SU-DHL-6 (cell line): ENCODE data around the gene PLEKHM1.
"Not testable (repeated sequence)": the region's sequence is repeated elsewhere in the genome, so short reads cannot be mapped to it uniquely, and the experiment has no call there.

Source experiments
- H2AFZ ChIP-seq: fragments of 200-600 bp; sonication (generic); 2 replicates; pipeline ENCODE4 v1.6.1; 2014; ENCODE audit warnings: low read depth, mild to moderate bottlenecking, moderate library complexity, mixed read lengths, antibody characterized with exemption, low read length; ENCODE audit not compliant: severe bottlenecking
- H3F3A ChIP-seq: fragments of 200-600 bp; shearing (Covaris generic); 2 replicates; pipeline ENCODE4 v1.6.0; 2016; ENCODE audit warnings: antibody characterized with exemption, mild to moderate bottlenecking; ENCODE audit not compliant: insufficient read depth
- H3K27ac ChIP-seq: fragments of 200-600 bp; sonication (generic); 2 replicates; pipeline ENCODE4 v1.5.1; 2016; ENCODE audit warnings: low read depth, mild to moderate bottlenecking, low read length, moderate library complexity, mixed read lengths
- H3K27me3 ChIP-seq: fragments of 200-600 bp; sonication (generic), shearing (Covaris generic); 2 replicates; pipeline ENCODE4 v1.6.0; 2014; ENCODE audit warnings: mild to moderate bottlenecking, low read length
- H3K36me3 ChIP-seq: fragments of 200-600 bp; sonication (generic); 2 replicates; pipeline ENCODE4 v1.6.1; 2014; ENCODE audit warnings: mild to moderate bottlenecking, low read length, mixed read lengths
- H3K4me2 ChIP-seq: fragments of 300-600, 200-600 bp; shearing (Covaris generic), sonication (generic); 2 replicates; pipeline ENCODE4 v1.6.0; 2014; ENCODE audit warnings: low read length, low read depth, mild to moderate bottlenecking; ENCODE audit not compliant: poor library complexity, severe bottlenecking
- H3K4me3 ChIP-seq: fragments of 200-600 bp; sonication (generic); 2 replicates; pipeline ENCODE4 v1.5.1; 2014; ENCODE audit warnings: antibody characterized with exemption, low read length, mild to moderate bottlenecking, mixed read lengths; ENCODE audit not compliant: insufficient read depth, poor library complexity, severe bottlenecking
- H3K79me2 ChIP-seq: fragments of 200-600 bp; sonication (generic); 2 replicates; pipeline ENCODE4 v1.6.1; 2014; ENCODE audit warnings: mild to moderate bottlenecking, low read length, moderate library complexity; ENCODE audit not compliant: insufficient read depth
- H3K9ac ChIP-seq: fragments of 200-600 bp; sonication (generic); 2 replicates; pipeline ENCODE4 v1.7.0; 2014; ENCODE audit warnings: mild to moderate bottlenecking, low read length
- H3K9me2 ChIP-seq: fragments of 200-600 bp; sonication (generic); replicated peaks from 2 replicates; pipeline ENCODE4 v1.6.1; 2014; ENCODE audit warnings: low read length; ENCODE audit not compliant: insufficient read depth
- H3K9me3 ChIP-seq: fragments of 200-600 bp; sonication (generic); 2 replicates; pipeline ENCODE4 v1.6.1; 2014; ENCODE audit warnings: low read length, mixed read lengths; ENCODE audit not compliant: insufficient read depth
- H4K20me1 ChIP-seq: fragments of 200-600 bp; sonication (generic); 2 replicates; pipeline ENCODE4 v1.6.1; 2014; ENCODE audit warnings: low read depth, mild to moderate bottlenecking, antibody characterized with exemption, low read length, moderate library complexity, mixed read lengths

The PLEKHM1 gene

DNA sequence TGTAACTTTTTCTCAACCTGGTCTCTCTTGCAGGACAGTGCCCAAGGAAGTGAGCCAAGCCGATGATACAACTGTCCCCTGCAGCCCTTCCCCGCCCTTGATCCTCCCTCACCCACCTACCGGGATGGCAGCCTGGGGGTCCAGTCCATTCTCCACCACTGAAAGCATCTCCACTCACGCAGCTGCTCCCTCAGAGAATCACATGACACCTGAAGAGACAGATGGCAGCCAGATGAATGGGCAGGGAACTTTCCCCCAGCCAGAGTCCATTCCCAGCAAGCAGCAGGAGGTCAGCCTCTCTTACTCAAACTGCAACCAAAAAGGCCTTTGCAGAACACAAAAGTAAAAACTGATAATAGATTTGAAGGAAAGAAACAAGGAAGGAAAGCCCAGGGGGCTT lies 8.2 kb downstream of the PLEKHM1 start:
- H4K20me1 ChIP-seq, H3K36me3 ChIP-seq, H3K27me3 ChIP-seq, H3F3A ChIP-seq, H2AFZ ChIP-seq, H3K9me2 ChIP-seq, H3K4me3 ChIP-seq, H3K9ac ChIP-seq, H3K4me2 ChIP-seq, H3K9me3 ChIP-seq, H3K27ac ChIP-seq, H3K79me2 ChIP-seq: not testable (repeated sequence)

DNA sequence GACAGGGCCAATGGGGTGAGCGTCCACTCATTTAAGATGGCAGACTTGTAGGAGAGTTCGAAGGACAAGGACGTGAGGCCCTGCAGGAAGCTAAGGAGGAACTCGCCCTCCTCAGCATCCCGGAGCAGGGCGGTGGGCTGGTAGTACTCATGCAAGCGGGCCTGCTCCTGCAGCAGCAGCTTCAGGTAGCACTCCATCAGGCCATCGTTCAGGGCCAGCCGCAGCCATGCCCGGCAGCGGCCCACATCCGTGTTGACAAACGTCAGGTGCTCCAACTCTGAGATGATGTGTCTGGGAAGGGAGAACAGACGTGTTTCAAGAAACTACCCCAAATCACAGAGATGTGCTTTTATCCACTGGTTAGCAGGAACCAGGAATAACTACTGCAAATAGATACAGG lies 15.1 kb downstream of the PLEKHM1 start:
- H3K36me3 ChIP-seq, H3K9ac ChIP-seq, H3K9me2 ChIP-seq, H3K4me2 ChIP-seq, H3K4me3 ChIP-seq, H3K79me2 ChIP-seq, H2AFZ ChIP-seq, H4K20me1 ChIP-seq, H3K9me3 ChIP-seq, H3K27ac ChIP-seq, H3F3A ChIP-seq, H3K27me3 ChIP-seq: not testable (repeated sequence)

DNA sequence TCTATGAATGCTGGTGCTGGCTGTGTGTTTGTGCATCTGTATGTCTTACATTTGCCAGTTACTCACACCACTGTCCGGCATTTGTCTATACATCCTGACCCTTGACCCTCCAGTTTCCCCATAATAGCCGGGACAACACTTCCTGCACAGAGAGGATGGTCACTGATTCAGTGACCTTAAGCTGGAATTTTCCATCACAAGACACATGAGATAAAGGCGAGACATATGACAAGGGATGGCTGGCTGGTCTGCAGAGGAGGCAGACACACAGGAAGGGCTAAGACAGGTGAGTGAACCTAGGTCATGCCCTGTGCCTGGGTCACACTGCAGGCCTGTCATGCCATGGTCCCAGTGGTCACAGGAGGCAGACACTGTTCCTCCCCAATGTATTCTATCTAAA lies 18.3 kb downstream of the PLEKHM1 start:
- H3K27ac ChIP-seq, H3K9ac ChIP-seq, H3K36me3 ChIP-seq, H3F3A ChIP-seq, H3K27me3 ChIP-seq, H2AFZ ChIP-seq, H3K79me2 ChIP-seq, H3K4me2 ChIP-seq, H3K4me3 ChIP-seq, H4K20me1 ChIP-seq, H3K9me2 ChIP-seq, H3K9me3 ChIP-seq: not testable (repeated sequence)

DNA sequence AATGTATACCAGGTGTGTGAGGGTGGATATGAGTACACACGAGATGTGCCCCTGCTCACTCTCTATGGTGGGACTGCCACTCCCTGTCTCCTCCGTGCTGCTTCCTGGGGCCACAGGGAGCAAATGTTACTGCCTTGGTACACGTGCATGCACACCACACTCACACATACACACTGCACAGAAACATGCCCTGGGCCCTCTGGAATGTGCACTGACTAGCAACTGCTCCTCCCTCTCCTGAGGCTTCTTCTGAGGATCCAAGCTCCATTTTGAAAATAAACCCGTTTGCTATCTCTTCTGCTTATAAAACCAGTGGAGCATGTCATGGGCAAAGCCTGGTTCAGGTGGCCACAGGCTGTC lies 21.3 kb downstream of the PLEKHM1 start:
- not testable (repeated sequence) for H3K9ac ChIP-seq, H3K27ac ChIP-seq, H3K4me2 ChIP-seq

DNA sequence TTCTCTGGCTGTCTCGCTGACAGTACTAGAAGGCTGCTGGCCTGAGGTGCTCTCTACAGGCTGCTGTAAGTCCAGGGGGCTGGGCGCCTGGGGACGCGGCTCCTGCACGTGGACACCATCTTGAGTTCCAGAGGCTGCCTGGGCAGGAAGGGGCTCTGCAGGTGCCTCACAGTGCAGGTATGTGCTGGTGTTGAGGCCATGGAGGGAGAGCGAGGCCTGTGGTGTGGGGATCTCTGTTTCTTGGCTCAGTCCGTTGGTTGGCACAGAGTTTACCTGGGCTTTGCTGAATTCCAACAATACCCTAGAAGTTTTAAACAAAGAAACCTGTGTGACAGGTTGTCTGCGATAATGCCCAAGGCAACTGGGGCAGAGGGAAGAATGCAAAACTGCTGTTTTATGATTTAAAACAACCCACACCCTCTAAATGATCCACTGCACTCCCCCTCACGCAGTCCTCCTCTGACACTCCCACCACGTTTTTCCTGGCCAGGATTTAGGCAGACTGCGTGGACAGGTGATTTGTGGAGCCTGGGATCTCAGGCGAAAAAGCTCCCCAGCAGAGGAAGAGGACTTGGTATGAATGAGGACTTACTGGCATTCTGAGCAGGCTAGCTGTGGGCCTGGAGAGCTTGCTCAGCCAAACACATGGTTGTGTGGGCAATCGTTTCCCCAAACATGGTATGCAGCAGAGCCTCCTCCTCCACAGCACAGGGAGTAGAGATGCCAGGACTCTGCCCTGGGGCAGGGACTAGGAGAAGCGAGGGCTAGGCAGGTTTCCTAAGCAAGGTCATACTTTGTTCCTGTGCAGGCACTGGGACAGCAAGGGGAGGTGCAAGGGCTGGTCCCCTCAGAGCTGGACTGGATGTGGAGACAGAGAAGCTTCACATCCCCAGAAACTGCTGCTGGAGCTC lies 22.0 kb downstream of the PLEKHM1 start:
- H3K27ac ChIP-seq, H4K20me1 ChIP-seq, H3F3A ChIP-seq, H3K9ac ChIP-seq, H3K27me3 ChIP-seq, H3K79me2 ChIP-seq, H3K9me3 ChIP-seq, H3K9me2 ChIP-seq, H3K4me3 ChIP-seq, H3K4me2 ChIP-seq, H2AFZ ChIP-seq, H3K36me3 ChIP-seq: not testable (repeated sequence)

More for the DNA sequence above, 21.3 kb downstream of the PLEKHM1 start:
- not testable (repeated sequence) for H3K9me3 ChIP-seq, H3K79me2 ChIP-seq, H4K20me1 ChIP-seq, H3K27me3 ChIP-seq, H3K9me2 ChIP-seq, H3K36me3 ChIP-seq, H3K4me3 ChIP-seq, H2AFZ ChIP-seq, H3F3A ChIP-seq

DNA sequence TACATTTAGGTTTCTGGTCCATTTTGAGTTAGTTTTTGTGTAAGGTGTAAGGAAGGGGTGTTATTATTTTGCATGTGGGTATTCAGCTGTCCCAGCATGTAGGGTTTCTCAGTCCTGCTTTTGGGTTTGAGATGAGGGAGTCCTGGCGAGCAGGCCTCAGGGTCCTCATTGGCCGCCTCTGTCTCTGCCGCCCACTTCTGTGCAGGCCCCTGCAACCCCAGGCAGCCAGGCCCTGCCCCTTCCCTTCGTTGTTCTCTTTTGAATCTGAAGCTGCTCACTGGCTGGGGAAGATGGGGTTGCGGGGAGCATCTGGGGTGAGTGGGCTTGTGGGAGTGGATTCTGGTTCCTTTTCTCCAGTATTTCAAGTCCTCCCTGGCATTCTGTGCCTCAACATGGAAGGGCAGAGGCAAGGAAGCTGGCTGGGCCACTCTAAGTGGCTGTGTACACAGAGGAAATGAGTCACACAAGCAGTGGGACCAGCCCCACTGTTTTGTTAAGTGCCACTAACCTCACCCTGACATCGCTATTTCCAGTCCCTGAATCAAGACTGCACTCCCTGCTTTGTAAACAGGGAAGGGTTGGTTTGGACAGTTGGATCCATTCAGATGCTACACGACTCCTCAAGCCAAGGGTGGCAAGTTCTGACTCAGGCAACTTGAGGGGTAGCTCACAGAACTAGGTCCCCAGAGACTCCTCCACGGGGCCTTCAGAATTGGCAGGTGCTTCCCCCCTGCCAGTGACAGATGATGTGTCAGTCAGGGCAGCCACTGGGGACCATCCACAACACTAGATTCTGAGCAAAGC lies 28.8 kb downstream of the PLEKHM1 start:
- H3K4me3 ChIP-seq, result not testable (repeated sequence)

DNA sequence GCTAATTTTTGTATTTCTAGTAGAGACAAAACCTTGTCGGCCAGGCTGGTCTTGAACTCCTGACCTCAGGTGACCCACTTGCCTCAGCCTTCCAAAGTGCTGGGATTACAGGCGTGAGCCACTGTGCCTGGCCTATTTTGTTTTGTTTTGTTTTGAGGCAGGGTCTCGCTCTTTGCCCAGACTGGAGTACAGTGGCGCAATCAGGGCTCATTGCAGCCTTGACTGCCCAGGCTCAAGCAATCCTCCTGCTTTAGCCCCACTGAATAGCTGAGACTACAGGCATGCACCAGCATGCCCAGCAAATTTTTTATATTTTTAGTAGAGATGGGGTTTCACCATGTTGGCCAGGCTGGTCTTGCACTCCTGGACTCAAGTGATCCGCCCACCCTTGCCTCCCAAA lies 30.1 kb downstream of the PLEKHM1 start:
- not testable (repeated sequence) for H3K27ac ChIP-seq, H3K4me3 ChIP-seq, H2AFZ ChIP-seq, H3K9me2 ChIP-seq, H4K20me1 ChIP-seq, H3K79me2 ChIP-seq, H3K4me2 ChIP-seq, H3K36me3 ChIP-seq, H3K9me3 ChIP-seq, H3F3A ChIP-seq, H3K9ac ChIP-seq, H3K27me3 ChIP-seq

More for the DNA sequence above, 28.8 kb downstream of the PLEKHM1 start:
- not testable (repeated sequence) for H3F3A ChIP-seq, H3K9ac ChIP-seq, H3K4me2 ChIP-seq, H3K9me2 ChIP-seq, H3K9me3 ChIP-seq, H4K20me1 ChIP-seq, H2AFZ ChIP-seq, H3K36me3 ChIP-seq, H3K27ac ChIP-seq, H3K79me2 ChIP-seq, H3K27me3 ChIP-seq

DNA sequence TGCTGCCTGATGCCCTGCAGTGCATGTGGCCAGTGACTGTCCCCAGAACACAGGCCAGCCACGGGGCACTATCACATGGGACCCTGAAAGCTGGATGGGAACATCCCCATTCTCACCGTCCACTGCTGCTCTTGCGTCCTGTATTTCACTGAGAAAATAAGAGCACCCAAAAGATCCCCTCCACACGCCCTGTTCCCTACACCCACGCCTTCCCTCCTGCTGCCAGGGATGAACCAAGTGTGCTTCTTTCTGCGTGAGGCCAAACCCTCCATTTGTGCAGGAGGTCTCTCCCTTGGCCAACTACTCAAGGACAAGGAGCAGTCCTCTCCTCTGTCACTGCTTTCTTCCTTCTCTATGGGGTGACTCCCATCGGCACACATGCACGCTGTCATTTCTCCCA lies 36.2 kb downstream of the PLEKHM1 start:
- H3K27ac ChIP-seq, H3K9ac ChIP-seq, H2AFZ ChIP-seq, H3K4me2 ChIP-seq, H4K20me1 ChIP-seq, H3F3A ChIP-seq, H3K36me3 ChIP-seq, H3K4me3 ChIP-seq, H3K79me2 ChIP-seq, H3K9me3 ChIP-seq, H3K9me2 ChIP-seq, H3K27me3 ChIP-seq: not testable (repeated sequence)
